ENCODE results near the gene WDR45.

DNA sequence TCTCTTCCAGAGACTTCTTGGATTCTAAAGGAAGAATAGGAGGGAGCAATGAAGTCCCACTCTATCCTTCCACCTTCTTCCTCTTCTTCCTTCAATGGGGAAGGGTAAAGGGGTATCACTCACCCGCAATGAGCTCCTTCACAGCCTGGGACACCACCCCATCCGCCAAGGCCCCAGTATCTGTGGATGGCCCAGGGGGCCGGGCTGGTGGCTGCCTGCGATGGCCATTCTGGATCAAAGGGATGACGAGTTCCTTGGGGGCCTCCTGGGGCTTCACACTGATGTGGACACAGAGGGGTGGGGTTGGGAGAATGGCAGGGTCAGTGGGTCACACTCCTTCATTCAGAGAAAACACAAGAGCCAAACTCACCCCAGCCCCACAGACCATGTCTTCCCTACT, 42.8 kb upstream of the WDR45 start:
- TF ChIP-seq, protein P1, sequence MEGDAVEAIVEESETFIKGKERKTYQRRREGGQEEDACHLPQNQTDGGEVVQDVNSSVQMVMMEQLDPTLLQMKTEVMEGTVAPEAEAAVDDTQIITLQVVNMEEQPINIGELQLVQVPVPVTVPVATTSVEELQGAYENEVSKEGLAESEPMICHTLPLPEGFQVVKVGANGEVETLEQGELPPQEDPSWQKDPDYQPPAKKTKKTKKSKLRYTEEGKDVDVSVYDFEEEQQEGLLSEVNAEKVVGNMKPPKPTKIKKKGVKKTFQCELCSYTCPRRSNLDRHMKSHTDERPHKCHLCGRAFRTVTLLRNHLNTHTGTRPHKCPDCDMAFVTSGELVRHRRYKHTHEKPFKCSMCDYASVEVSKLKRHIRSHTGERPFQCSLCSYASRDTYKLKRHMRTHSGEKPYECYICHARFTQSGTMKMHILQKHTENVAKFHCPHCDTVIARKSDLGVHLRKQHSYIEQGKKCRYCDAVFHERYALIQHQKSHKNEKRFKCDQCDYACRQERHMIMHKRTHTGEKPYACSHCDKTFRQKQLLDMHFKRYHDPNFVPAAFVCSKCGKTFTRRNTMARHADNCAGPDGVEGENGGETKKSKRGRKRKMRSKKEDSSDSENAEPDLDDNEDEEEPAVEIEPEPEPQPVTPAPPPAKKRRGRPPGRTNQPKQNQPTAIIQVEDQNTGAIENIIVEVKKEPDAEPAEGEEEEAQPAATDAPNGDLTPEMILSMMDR (IDR thresholded peaks at IDR 0.05) = no peak
- no peak for TF ChIP-seq POLR2A (IDR thresholded peaks at IDR 0.05)

Measured in uterus (tissue), 2 donors.